SJCRH30 (cell line): ENCODE data around the gene TRAPPC3. TPM values are rescaled to one million over a fixed set of nuclear protein-coding genes. Genes with fewer than 3 reads are reported as not detected.
A peak's percentile ranks its signal among the peaks of the same experiment; 100 is the strongest.

ENCODE experiments used
- DNase-seq, 2 experiments: peaks; one replicate each; pipeline ENCODE4 v3.0.0-alpha.2; 2015 to 2020
- H3K27ac ChIP-seq: fragments of 250-450 bp; sonication (Bioruptor Pico); 2 replicates; pipeline ENCODE4 v1.5.1; 2020; ENCODE audit warnings: mild to moderate bottlenecking, moderate library complexity
- H3K27me3 ChIP-seq: fragments of 250-450 bp; sonication (Bioruptor Pico); 2 replicates; pipeline ENCODE4 v1.5.1; 2020; ENCODE audit warnings: mild to moderate bottlenecking, moderate library complexity
- H3K36me3 ChIP-seq: fragments of 250-450 bp; sonication (Bioruptor Pico); 2 replicates; pipeline ENCODE4 v1.5.1; 2020; ENCODE audit warnings: mild to moderate bottlenecking, moderate library complexity
- H3K4me1 ChIP-seq: fragments of 250-450 bp; sonication (Bioruptor Pico); 2 replicates; pipeline ENCODE4 v1.5.1; 2020; ENCODE audit warnings: mild to moderate bottlenecking, moderate library complexity
- H3K4me3 ChIP-seq: fragments of 250-450 bp; sonication (Bioruptor Pico); 2 replicates; pipeline ENCODE4 v1.5.1; 2020; ENCODE audit warnings: mild to moderate bottlenecking, moderate library complexity
- H3K9me3 ChIP-seq: fragments of 250-450 bp; sonication (Bioruptor Pico); replicated peaks from 2 replicates; pipeline ENCODE4 v1.5.1; 2020; ENCODE audit warnings: mild to moderate bottlenecking, moderate library complexity
- total RNA-seq: library from RNA; depleted of rRNA; stranded (reverse); fragments of >200 nt; shearing (Covaris generic); gene quantifications from 2 replicates; pipeline ENCODE4 v1.2.3, GENCODE V29; 2014

TRAPPC3 gene
- total RNA-seq, 1 experiment from 2014 or later: 78.6 TPM

DNA sequence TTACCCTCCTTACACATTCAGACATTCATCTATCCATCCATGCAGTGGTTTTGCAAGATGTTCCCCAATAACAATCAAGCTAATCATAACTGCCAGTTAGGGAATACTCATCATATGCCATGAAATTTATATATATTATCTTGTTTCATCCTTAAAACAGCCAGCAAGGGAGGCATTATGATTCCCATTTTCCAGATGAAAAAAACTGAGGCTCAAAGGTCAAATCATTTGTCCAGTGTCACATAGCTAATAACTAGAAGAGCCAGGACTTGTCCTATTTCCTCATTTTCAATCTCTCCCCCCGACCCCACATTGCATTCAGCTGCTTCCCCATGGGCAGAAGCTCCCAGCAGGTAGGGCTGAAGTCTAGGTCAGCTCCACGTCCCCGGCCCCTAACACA is 17.3 kb downstream of the TRAPPC3 start:
- Histone ChIP-seq H3K27ac (no peak overlapping the region), H3K36me3 (no peaks in the 10 kb centered on the region), H3K27me3 (no peaks in the 10 kb centered on the region), H3K4me1 (peaks cover 24% of the 10 kb centered on the region), H3K9me3 (no peaks in the 10 kb centered on the region), H3K4me3 (no peak overlapping the region)
- DNase-seq: no peak

DNA sequence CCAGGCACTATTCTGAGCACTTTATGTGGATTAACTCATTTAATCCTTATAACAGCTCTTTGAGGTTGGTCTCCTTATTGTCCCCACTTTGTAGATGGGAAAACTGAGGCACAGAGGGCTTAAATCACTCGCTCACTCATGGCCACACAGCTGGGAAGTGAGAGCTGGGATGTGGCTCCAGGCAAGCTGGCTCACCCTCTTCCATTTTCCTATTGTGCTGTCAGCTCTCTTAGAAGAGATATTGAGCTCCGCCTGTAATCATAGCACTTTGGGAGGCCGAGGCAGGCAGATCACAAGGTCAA is 20.4 kb downstream of the TRAPPC3 start:
- Histone ChIP-seq H3K9me3 (no peaks in the 10 kb centered on the region), H3K27ac (peak overlapping the region; percentile 26; the same call in 1 of the 2 replicates), H3K4me1 (peaks cover 20% of the 10 kb centered on the region), H3K36me3 (no peaks in the 10 kb centered on the region), H3K4me3 (no peak overlapping the region), H3K27me3 (peaks cover 3% of the 10 kb centered on the region; the same call in 1 of the 2 replicates)
- DNase-seq: no peak

DNA sequence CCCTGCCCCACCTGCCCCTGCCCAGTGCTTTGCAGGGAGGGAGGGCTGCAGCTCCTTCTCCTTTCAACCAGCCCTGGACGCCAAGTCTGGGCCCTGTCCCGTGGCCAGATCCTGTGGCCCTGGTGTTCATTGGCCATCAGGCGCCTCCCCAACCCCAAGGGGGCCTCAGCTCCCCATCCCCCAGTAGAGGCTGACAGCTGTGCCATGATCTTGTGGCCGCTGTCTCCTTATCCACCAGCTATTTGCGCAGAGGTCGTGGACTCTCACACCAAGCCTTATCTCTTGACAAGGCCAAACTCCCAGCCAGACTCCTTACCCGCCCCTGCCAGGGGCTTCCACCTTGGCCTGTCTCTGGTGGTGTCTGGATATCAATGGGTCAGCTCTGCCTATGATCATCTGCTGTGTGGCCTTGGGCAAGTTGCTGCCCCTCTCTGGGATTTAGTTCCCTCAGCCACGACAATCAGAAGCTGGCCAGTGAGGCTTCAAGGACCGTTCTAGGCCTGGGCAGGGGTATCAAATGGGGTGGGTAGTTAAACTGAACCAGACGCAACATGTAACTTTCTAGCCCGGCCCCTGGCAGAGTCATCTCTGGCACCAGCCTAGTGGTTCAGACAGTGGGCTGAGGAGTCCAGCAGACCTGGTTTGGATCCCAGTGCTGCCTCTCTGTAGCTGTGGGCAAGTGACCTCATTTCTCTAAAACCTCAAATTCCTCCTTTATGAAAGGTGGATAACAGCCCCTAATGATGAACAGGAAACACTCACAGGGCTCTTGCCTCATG is 21.0 kb downstream of the TRAPPC3 start:
- no peak overlapping the region for H3K4me3 ChIP-seq
- H3K27ac ChIP-seq: peak overlapping the region; percentile 26
- peak; percentile 50 to 58 for DNase-seq
- no peaks in the 10 kb centered on the region for H3K36me3 ChIP-seq
- peaks cover 26% of the 10 kb centered on the region for H3K4me1 ChIP-seq
- H3K27me3 ChIP-seq: peaks cover 3% of the 10 kb centered on the region; the same call in 1 of the 2 replicates
- H3K9me3 ChIP-seq: no peaks in the 10 kb centered on the region

DNA sequence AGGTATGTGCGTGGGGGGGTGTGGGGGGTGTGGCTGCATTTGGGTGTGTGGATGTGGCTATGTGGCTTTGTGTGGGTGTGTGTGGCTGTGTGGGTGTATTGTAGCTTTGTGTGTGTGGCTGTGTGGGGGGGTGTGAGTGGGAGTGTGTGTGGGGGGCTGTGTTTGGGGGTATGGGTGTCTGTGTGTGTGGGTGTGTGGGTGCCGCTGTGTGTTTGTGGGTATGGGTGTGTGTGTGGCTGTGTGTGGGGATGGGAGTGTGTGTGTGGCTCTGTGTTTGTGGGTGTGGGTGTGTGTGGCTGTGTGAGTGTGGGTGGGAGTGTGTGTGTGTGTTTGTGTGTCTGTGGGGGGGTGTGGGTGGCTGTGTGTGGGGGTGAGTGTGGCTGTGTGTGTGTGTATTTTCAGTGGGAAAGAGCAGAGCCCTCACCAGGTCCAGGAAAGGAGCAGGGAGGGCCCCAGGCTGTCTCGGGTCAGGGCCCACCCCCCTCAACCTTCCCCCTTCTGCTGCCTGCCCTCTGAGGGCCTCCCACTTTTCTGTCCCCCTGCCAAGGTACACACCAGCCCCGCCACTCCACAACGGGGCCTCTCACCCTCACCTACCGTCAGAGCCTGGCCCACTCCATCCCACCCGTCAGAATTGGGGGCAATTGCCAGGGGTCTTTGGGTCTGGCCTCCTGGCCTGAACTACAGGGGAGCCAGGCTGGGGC is 22.3 kb downstream of the TRAPPC3 start:
- Histone ChIP-seq H3K4me3 (no peak overlapping the region), H3K27me3 (peaks cover 3% of the 10 kb centered on the region; the same call in 1 of the 2 replicates), H3K27ac (no peak overlapping the region), H3K36me3 (no peaks in the 10 kb centered on the region), H3K9me3 (no peaks in the 10 kb centered on the region), H3K4me1 (peaks cover 37% of the 10 kb centered on the region)
- DNase-seq: no peak

DNA sequence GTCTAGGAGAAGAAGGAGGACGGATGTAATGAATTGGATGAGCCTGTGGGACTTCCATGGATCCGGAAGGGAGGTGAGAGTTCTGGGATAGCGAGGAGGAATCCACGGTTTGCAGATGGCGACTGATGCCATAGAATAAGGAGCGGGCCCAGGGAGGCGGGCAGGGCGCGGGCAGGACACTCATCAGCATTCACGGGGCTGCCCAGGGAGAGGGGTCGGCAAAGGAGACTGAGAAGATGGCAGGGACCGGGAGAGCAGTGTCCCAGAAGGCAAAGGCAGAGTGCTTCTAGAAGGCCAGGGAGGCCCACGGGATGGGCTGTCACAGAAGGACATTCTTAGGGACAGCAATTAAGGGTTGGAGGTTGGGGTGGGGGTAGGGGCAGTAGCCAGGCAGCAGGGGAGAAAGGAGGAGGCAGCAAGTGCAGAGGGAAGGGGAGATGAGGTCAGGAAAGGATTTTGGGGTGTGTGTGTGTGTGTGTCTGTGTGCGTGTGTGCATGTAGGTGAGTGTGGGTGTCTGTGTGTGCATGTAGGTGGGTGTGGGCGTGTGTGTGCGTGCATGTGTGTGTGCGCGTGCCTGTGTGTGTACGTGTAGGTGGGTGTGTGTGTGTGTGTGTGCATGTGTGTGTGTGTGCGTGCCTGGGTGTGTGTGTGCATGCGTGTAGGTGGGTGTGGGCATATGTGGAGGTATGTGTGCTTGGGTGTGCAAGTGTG is 23.1 kb downstream of the TRAPPC3 start:
- no peaks in the 10 kb centered on the region for H3K36me3 ChIP-seq
- no peak overlapping the region for H3K4me3 ChIP-seq
- peaks cover 3% of the 10 kb centered on the region; the same call in 1 of the 2 replicates for H3K27me3 ChIP-seq
- no peak overlapping the region for H3K27ac ChIP-seq
- DNase-seq: no peak
- H3K9me3 ChIP-seq: no peaks in the 10 kb centered on the region
- H3K4me1 ChIP-seq: peaks cover 37% of the 10 kb centered on the region

DNA sequence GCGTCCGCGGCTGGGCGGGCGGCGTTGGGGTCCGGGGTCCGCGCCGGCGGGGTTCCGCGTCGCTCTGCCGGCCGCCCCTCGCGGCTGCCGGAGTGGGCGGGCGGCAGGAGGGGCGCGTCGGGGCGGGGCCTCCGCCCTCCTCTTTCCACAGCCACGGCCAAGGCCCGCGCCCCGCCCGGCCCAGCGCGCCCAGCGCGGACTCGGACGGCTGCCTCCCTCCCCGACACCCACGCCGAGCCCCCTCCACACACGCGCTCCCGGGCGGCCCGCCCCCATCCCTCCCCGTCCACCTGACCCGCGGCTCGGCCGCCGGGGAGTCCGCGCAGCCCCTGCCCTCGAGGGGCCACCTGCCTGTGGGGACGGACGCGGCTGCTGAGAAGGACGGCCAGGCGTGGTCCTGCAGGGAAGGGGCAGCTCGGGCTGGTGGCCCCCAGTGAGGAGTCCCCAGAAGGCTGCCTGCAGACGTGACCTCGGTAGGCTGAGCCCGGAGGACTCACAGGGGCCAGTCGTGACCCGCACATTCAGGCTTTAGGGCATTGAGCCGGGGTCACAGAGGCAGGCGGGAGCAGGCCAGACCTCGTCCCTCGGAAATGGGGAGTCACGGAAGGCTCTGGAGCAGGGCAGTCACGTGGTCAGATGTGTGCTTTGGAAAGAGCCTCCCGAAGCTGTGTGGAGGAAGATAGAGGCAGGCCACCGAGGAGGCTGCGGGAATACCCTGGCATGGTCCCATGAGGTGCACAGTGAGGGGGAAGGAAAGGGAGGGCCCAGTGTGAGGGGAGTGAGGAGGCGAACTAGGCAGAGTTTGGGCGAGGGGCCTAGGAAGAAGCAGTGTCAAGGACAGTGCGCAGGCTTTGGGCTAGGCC is 23.9 kb downstream of the TRAPPC3 start, which contains the start of gene COL8A2:
Gene COL8A2, minus strand, starts transcription at position 94 of the 863 bp plus-strand sequence. CDS start 24,980 bp downstream, outside the sequence.
- H3K4me1 ChIP-seq: peaks cover 37% of the 10 kb centered on the region
- H3K36me3 ChIP-seq: no peaks in the 10 kb centered on the region
- no peak for DNase-seq
- no peaks in the 10 kb centered on the region for H3K9me3 ChIP-seq
- H3K27ac ChIP-seq: no peak within 1 kb of the TSS
- peaks cover 3% of the 10 kb centered on the region; the same call in 1 of the 2 replicates for H3K27me3 ChIP-seq
- H3K4me3 ChIP-seq: no peak within 1 kb of the TSS

DNA sequence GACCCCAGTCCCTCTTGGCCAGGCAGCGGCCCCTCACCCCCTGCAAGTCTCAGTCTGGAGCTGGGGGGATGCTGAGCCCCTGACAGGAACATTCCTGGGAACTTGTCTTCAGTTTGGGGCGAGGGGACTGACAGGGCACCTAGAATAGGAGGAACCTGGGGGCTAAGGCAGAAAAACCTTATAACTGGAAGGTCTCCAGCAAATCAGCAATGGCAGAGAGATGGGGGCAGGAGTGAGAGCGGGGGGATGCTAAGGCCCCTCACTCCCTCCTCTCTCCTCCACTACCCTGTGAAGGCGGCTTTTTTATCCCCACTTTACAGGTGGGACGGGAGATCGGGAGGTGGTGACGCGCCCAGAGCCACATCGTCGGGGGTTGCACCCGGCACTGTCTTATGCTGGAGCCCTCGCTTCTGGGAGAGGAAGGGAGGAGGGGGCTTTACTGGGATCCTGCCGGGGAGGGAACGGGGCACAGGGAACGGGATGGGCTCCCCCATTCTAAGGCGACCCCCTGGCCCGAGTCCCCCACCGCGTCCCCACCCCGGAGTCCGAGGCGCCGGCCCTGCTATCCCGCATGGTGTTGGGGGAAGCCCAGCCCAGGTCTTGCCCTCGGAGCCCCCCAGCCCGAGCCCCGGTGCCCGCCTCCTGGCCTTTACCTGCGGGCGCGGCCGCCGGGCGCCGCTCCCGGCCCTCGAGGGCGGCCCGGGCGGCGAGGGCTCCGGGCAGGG is 24.7 kb downstream of the TRAPPC3 start:
- peaks cover 3% of the 10 kb centered on the region; the same call in 1 of the 2 replicates for H3K27me3 ChIP-seq
- peaks cover 44% of the 10 kb centered on the region for H3K4me1 ChIP-seq
- H3K9me3 ChIP-seq: no peaks in the 10 kb centered on the region
- H3K36me3 ChIP-seq: no peaks in the 10 kb centered on the region
- no peak overlapping the region for H3K4me3 ChIP-seq
- DNase-seq: no peak
- no peak overlapping the region for H3K27ac ChIP-seq

DNA sequence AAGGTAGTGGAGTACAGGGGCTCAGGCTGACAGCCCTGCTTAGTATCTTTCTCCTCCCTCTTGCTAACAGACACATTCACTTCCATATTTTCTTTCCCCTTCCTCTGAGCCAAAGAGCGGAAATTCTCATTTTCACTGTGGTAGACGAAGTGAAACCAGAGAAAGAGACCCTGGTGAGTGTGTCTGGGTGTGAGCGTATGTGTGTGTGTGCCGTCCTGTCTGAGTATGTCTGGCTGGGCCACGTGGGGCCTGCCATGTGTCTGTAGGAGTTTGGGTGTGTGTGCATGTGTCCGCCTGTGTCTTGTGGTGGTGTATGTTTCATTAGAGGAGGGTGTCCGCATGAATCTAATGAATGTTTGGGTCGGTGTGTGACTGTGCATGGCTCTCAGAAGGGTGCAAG is 25.9 kb downstream of the TRAPPC3 start:
- Histone ChIP-seq H3K9me3 (no peaks in the 10 kb centered on the region), H3K27me3 (peaks cover 3% of the 10 kb centered on the region; the same call in 1 of the 2 replicates), H3K36me3 (no peaks in the 10 kb centered on the region), H3K4me1 (peaks cover 53% of the 10 kb centered on the region), H3K27ac (no peak overlapping the region), H3K4me3 (no peak overlapping the region)
- no peak for DNase-seq

DNA sequence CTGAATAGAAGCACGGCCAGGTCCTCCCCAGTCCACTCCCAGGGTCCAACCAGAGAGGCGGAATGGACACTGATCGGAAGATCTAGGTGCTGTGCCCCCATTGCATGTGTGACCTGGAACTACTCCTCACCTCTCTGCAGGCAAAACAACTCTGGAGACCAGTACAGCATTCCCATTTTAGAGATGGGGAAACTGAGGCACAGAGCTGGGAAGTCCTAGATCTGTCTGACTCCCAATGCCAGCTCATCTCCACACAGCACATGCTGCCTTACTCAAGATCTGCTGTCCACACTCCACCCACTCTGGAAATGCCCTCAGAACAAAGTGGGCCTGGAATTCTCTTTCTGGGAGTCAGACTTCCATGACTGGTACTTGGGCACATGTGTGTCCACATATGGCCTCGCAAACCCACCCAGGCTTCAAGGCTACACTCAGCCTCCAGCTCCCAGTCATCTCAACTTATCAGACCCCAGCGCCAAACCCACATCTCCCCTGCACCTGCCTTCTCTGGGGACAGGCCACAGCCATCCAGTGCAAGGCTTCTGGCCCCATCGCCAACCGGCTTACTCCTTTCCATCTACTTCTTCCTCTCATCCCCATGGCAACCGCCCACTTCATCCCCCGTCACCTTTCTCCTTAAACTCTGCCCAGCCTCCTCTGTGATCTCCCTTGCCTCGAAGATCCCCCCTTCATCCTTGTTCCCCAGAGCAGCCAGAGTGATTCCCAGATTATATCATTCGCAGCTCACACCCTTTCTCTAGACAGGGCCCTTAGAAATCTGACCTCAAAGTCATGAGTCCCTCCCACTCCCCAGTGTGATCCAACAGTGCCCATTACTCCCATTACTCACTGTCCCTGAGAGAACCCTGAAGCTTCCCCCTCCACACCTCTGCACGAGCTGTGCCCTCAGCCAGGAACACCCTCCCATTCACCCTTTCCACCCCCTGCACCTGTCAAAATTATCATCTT is 26.9 kb downstream of the TRAPPC3 start:
- no peak overlapping the region for H3K4me3 ChIP-seq
- peaks cover 3% of the 10 kb centered on the region; the same call in 1 of the 2 replicates for H3K27me3 ChIP-seq
- peaks cover 50% of the 10 kb centered on the region for H3K4me1 ChIP-seq
- H3K36me3 ChIP-seq: no peaks in the 10 kb centered on the region
- H3K27ac ChIP-seq: no peak overlapping the region
- H3K9me3 ChIP-seq: no peaks in the 10 kb centered on the region
- no peak for DNase-seq

DNA sequence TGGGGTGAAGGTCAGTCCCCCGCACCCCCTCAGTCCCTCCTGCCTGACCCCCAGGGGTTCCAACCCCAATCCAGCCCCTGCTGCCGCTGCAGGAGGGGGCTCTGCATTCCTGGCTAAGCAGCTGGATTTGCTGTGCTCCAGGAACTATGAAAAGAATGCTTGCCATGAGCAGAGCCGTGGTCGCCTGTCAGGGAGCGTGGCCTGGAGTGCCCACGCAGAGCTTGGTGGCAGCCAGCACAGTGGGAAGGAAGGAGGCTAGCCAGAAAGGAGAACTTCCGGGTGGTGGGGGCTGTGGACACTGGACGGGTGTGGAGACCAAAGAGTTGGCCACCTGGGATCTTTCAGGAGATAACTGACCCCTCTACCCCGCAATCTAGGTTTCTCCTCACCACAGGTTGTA is 29.8 kb downstream of the TRAPPC3 start:
- peak in 1 of 2 experiments; percentile 45 for DNase-seq
- no peaks in the 10 kb centered on the region for H3K36me3 ChIP-seq
- no peak overlapping the region for H3K27ac ChIP-seq
- H3K9me3 ChIP-seq: no peaks in the 10 kb centered on the region
- H3K4me3 ChIP-seq: no peak overlapping the region
- peaks cover 3% of the 10 kb centered on the region; the same call in 1 of the 2 replicates for H3K27me3 ChIP-seq
- peaks cover 71% of the 10 kb centered on the region for H3K4me1 ChIP-seq

DNA sequence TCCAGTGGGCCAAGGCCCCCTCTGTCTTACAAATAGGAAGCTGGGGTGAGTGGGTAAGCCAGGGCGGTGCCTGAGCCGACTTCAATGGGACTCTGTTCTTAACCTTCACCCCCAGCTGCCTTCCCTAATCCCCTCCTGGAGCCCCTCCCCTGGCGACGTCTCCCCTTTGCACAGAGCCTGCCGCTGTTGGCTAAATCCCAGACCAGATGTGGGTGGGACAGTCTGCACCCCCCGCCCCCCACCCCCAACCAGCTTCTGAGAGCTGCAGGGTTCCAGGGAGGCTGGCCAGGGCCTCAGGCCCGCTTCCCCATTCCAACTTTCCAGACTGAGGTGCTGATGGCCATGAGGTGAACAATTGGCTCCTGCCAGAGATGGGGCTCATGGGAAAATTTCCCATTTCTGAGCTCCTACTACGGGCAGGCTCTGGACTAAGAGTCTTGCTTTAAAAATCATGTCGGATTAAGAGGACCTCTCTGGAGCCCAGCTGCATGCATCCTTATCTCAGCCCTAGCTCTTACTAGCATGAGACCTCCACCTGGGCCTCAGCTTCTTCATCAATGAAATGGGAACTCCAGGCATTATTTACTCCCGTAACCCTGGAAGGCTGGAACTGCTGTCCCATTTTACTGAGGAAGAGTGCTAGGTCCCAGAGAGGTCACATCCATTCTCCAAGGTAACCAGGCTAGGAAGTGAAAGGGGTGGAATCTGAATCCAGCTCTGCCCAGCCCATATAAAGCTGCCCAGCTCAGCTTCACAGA is 30.7 kb downstream of the TRAPPC3 start:
- no peaks in the 10 kb centered on the region for H3K9me3 ChIP-seq
- DNase-seq: peak; percentile 66 to 70
- no peak overlapping the region for H3K4me3 ChIP-seq
- H3K27ac ChIP-seq: no peak overlapping the region; the same call in 1 of the 2 replicates
- no peaks in the 10 kb centered on the region for H3K27me3 ChIP-seq
- H3K36me3 ChIP-seq: no peaks in the 10 kb centered on the region
- H3K4me1 ChIP-seq: peaks cover 69% of the 10 kb centered on the region

DNA sequence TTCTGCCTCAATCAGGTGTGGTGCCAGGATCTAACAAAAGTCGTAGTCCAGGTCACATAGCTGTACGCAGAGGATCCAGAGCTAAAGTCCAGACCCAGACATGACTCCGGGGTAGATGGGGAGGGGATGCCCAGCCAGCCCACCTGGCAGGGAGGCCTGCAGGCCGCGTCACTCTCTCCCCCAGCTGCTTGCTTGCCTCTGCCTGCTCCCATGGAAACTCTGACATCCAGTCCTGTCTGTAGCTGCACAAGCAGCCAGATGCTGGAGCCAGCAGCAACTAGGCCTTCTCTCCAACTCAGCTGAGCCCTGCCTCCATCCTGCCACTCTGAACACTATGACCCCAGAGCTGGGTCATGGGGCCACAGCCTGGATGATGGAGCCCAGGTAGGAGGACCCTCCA is 32.4 kb downstream of the TRAPPC3 start:
- Histone ChIP-seq H3K4me1 (peaks cover 55% of the 10 kb centered on the region), H3K27ac (peak overlapping the region; percentile 4; the same call in 1 of the 2 replicates)

More for the DNA sequence above, 32.4 kb downstream of the TRAPPC3 start:
- H3K4me3 ChIP-seq: no peak overlapping the region
- H3K9me3 ChIP-seq: no peaks in the 10 kb centered on the region
- no peaks in the 10 kb centered on the region for H3K36me3 ChIP-seq
- DNase-seq: peak; percentile 60 to 61
- no peaks in the 10 kb centered on the region for H3K27me3 ChIP-seq
